HFFc6 (cell line): ENCODE results near the gene TCF25. TPM values are rescaled to one million over a fixed set of nuclear protein-coding genes. Genes with fewer than 3 reads are reported as not detected.
A peak's percentile ranks its signal among the peaks of the same experiment; 100 is the strongest.

Experiments used
- DNase-seq: peaks from one replicate; pipeline ENCODE4 v3.0.0-alpha.2; 2018
- H3K27ac Mint-ChIP-seq: 2 replicates; pipeline ENCODE4 v1.8.0; 2020; ENCODE audit warnings: mild to moderate bottlenecking, mixed read lengths
- H3K27me3 Mint-ChIP-seq: 2 replicates; pipeline ENCODE4 v1.8.0; 2021; ENCODE audit warnings: mild to moderate bottlenecking, moderate library complexity, mixed read lengths; ENCODE audit not compliant: insufficient read depth
- H3K36me3 Mint-ChIP-seq: 2 replicates; pipeline ENCODE4 v1.8.0; 2021; ENCODE audit warnings: low read depth, mixed read lengths
- H3K4me1 Mint-ChIP-seq: 2 replicates; pipeline ENCODE4 v1.8.0; 2020; ENCODE audit warnings: low read depth, mixed read lengths
- H3K4me3 Mint-ChIP-seq: 2 replicates; pipeline ENCODE4 v1.8.0; 2020; ENCODE audit warnings: mild to moderate bottlenecking, moderate library complexity, mixed read lengths
- H3K9me3 Mint-ChIP-seq: 2 replicates; pipeline ENCODE4 v1.8.0; 2020; ENCODE audit warnings: mild to moderate bottlenecking, mixed read lengths
- CTCF ChIP-seq: fragments of 200-600 bp; sonication (generic); IDR thresholded peaks from 2 replicates; pipeline ENCODE4 v1.5.0; 2021; ENCODE audit warnings: antibody characterized with exemption, mild to moderate bottlenecking
- total RNA-seq, 6 experiments: library from RNA; stranded (reverse); fragmentation: NEBNext Ultra II Directional; extraction: Animal tissue kit (Norgen Biotek cat#: 25700); gene quantifications; 2 replicates in 1 of 6; 3 replicates in 5 of 6; pipeline ENCODE4 v1.2.3, GENCODE V29; 2021

The TCF25 gene
- total RNA-seq, 6 experiments from 2014 or later, result 157 to 202 (median 170) TPM

GRCh38 chr16:89921131-89921701 is 47.8 kb downstream of the TCF25 start:
- Mint-ChIP-seq H3K4me3 (peak overlapping the region; percentile 93; the same call in 1 of the 2 replicates), H3K4me1 (peaks cover 49% of the 10 kb centered on the region), H3K27ac (peak overlapping the region; percentile 99), H3K36me3 (no peaks in the 10 kb centered on the region), H3K9me3 (no peaks in the 10 kb centered on the region), H3K27me3 (peaks cover 11% of the 10 kb centered on the region)
- no peak for TF ChIP-seq CTCF
- DNase-seq, result no peak

- Mint-ChIP-seq H3K4me3 (peak overlapping the region; percentile 93), H3K36me3 (no peaks in the 10 kb centered on the region), H3K9me3 (no peaks in the 10 kb centered on the region), H3K27ac (peak overlapping the region; percentile 99), H3K27me3 (peaks cover 11% of the 10 kb centered on the region), H3K4me1 (peaks cover 49% of the 10 kb centered on the region)
- no peak for TF ChIP-seq CTCF
- peak; percentile 96 for DNase-seq
Measured at GRCh38 chr16:89921702-89922476, 48.5 kb downstream of the TCF25 start.

GRCh38 chr16:89922477-89922883 is 49.1 kb downstream of the TCF25 start:
- Mint-ChIP-seq H3K36me3 (no peaks in the 10 kb centered on the region), H3K27me3 (peaks cover 11% of the 10 kb centered on the region), H3K9me3 (no peaks in the 10 kb centered on the region), H3K4me3 (peak overlapping the region; percentile 93), H3K4me1 (peaks cover 47% of the 10 kb centered on the region), H3K27ac (peak overlapping the region; percentile 99)
- TF ChIP-seq CTCF, result no peak
- DNase-seq, result peak; percentile 93

GRCh38 chr16:89922884-89923639 is 49.7 kb downstream of the TCF25 start, which contains the start of gene TUBB3:
TUBB3 (plus strand) TSS chr16:89923342; CDS start chr16:89923402, 60 bp downstream.
- Mint-ChIP-seq H3K27me3 (peaks cover 7% of the 10 kb centered on the region), H3K36me3 (no peaks in the 10 kb centered on the region), H3K27ac (peak within 1 kb of the TSS; percentile 99), H3K4me3 (peak within 1 kb of the TSS; percentile 93), H3K9me3 (no peaks in the 10 kb centered on the region), H3K4me1 (peaks cover 44% of the 10 kb centered on the region)
- TF ChIP-seq CTCF, result peak; percentile 32
- DNase-seq, result peak; percentile 80

- no peak for TF ChIP-seq CTCF
- no peak for DNase-seq
- Mint-ChIP-seq H3K36me3 (no peaks in the 10 kb centered on the region), H3K9me3 (no peaks in the 10 kb centered on the region), H3K27ac (no peak overlapping the region), H3K4me1 (peaks cover 39% of the 10 kb centered on the region), H3K27me3 (peaks cover 7% of the 10 kb centered on the region), H3K4me3 (peak overlapping the region; percentile 86)
Measured at GRCh38 chr16:89923640-89924296, 50.4 kb downstream of the TCF25 start.
